Vagina (tissue), 2 donors: ENCODE measurements around the gene ZNF423.

Source experiments
- POLR2A ChIP-seq, 2 donors: fragments of 450-650 bp; IDR thresholded peaks; one replicate each; pipeline ENCODE4 v1.6.1; 2017; ENCODE audit warnings: antibody characterized with exemption in 2 of 2, mild to moderate bottlenecking in 2 of 2, moderate library complexity in 2 of 2
- TF ChIP-seq, protein P1 (sequence below), 3 experiments: fragments of 450-650 bp in 2 of 3; fragments of 200-600 bp in 1 of 3; sonication (generic) in 1 of 3; IDR thresholded peaks; one replicate each; pipeline ENCODE4 v1.5.1; 2017 to 2019; ENCODE audit warnings: antibody characterized with exemption in 3 of 3, mild to moderate bottlenecking in 2 of 3, moderate library complexity in 2 of 3

GRCh38 chr16:49670627-49671026 lies 185.3 kb downstream of the ZNF423 start:
- TF ChIP-seq, protein P1, sequence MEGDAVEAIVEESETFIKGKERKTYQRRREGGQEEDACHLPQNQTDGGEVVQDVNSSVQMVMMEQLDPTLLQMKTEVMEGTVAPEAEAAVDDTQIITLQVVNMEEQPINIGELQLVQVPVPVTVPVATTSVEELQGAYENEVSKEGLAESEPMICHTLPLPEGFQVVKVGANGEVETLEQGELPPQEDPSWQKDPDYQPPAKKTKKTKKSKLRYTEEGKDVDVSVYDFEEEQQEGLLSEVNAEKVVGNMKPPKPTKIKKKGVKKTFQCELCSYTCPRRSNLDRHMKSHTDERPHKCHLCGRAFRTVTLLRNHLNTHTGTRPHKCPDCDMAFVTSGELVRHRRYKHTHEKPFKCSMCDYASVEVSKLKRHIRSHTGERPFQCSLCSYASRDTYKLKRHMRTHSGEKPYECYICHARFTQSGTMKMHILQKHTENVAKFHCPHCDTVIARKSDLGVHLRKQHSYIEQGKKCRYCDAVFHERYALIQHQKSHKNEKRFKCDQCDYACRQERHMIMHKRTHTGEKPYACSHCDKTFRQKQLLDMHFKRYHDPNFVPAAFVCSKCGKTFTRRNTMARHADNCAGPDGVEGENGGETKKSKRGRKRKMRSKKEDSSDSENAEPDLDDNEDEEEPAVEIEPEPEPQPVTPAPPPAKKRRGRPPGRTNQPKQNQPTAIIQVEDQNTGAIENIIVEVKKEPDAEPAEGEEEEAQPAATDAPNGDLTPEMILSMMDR (IDR thresholded peaks at IDR 0.05) = no peak
- TF ChIP-seq POLR2A (IDR thresholded peaks at IDR 0.05) = no peak
